ENCODE results near the gene DMXL2.

Gene DMXL2

DNA sequence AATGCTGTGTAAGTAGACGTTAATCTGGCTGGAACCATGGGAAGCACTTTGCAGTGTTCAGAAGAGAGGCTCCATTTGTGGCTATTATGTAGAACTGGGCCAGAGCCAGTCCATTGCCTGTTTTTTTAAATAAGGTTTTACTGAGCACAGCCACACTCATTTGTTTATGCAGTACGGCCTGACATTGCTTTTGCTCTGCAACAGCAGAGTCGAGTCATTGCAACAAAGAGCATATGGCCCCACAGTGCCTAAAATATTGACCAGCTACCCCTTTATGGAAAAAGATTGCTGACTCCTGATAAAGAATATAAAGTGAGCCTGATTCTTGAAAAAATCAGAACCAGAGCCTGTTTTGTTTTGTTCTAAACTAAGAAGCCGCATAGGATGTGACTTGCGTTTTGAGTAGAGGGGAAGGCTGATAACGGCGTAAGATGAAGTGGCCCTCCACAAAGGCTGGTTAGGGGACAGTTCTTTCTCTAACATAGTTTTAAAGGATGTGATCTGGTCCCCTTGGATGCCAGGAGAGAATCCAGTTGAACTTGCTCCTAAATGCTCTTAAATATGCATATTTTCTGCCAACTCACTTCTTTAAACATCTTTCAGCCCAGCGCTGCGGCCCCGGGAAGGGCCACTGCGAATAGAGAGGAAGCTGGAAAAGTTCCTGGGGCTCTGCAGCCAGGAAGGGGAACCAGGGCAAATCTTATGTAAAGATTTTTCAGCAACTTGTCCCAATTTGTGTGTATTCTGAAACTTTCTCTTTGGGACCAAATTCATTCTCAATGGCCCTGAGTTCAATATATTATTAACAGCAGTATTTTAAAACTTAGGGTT is 216.7 kb downstream of the DMXL2 start:
- no peak for DNase-seq (ENCODE audit: low read depth, low spot score)

- no peak for DNase-seq (ENCODE audit: low read depth, low spot score)
Observed at GRCh38 chr15:51403946-51404695, 218.4 kb downstream of the DMXL2 start.

GRCh38 chr15:51403072-51403878 is 219.3 kb downstream of the DMXL2 start:
- DNase-seq (ENCODE audit: low read depth, low spot score): no peak

DNA sequence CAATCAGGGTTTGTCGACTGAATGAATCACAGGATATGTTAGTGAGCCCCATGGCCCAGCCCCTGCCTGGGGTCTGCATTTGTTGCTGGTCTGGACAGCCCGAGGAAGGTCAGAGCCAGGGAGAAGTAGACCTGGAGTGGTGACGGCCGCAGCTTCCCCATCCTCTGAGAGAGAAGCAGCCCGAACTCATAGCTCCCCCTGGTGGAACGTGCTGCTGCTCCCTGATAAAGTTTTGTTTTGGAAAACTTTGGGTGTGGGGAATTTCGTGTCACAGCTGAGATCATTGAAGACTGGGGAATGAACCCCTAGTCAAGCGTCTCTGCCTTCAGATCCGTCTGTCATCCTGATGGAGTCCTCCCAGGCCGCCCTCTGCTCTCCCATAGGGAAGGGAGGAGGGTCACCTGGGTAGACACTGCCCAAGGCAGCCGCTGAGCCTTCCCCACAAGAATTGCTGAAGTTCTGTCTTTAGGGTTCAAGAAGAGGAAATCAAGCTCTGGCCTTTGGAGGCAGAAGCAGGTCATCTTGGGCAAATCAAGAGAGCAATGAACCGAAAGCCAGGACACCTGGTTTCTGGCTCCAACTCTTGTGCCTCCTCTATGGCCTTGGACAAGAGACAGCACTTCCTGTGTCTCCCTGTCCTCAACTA is 220.6 kb downstream of the DMXL2 start:
- no peak for DNase-seq (ENCODE audit: low read depth, low spot score)

DNA sequence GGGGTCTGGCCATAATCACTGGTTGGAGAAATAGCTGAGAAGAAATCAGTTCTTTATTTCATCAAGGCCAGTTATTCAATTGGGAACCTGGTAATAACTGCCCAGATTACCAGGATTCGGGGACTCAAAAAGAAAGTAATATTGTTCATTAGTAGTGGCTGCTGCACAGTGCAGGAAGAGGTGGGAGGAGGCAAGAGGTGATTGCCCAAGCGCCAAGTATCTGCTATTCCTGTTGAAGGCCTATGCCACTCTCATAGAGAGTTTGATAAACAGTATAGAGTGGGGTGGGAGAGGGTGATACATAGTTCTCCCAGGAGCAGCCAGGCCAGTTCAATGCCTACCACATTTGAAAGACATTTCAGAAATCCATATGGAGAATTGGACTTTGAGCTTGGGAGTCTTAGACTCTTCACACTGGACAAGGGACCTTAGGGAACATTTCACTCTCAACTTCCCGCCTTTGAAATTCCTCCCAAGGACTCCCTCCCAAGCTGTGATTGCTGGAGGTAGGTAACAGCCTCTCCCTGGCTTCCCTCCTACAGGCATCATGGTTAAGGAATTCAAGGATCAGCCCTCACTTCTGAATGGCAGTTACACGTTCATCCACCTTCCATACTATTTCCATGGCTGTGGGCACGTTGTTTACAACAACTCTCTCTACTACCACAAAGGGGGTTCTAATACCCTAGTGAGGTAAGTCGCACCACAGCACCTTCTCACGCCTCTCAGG is 221.4 kb downstream of the DMXL2 start:
- DNase-seq (ENCODE audit: low read depth, low spot score): no peak

GRCh38 chr15:51398626-51399025 is 223.9 kb downstream of the DMXL2 start:
- DNase-seq (ENCODE audit: low read depth, low spot score): no peak
